Measurements from ENCODE around the gene PRPF8. TPM values are rescaled to one million over a fixed set of nuclear protein-coding genes. Genes with fewer than 3 reads are reported as not detected.
A peak's percentile ranks its signal among the peaks of the same experiment; 100 is the strongest.

Gene PRPF8
- total RNA-seq, 1 experiment from 2014 or later, result 296 TPM

GRCh38 chr17:1729966-1730325 is 45.3 kb upstream of the PRPF8 start:
- ChIA-PET POLR2A (no interaction called here), CTCF (no interaction called here)
- Histone ChIP-seq H3K4me1 (ENCODE audit: control insufficient read depth, insufficient read depth, low read length) (peaks cover 3% of the 10 kb centered on the region; the same call in 1 of the 2 replicates), H3K9me3 (ENCODE audit: control insufficient read depth, insufficient read depth, low read depth, low read length) (no peaks in the 10 kb centered on the region), H3K27ac (ENCODE audit: low read length) (no peak overlapping the region), H3K27me3 (ENCODE audit: control insufficient read depth, insufficient read depth, low read length) (no peaks in the 10 kb centered on the region), H3K36me3 (ENCODE audit: control insufficient read depth, insufficient read depth, low read length) (no peaks in the 10 kb centered on the region), H3K4me3 (ENCODE audit: low read depth in 2 of 2, low read length in 2 of 2) (no peak overlapping the region)
- in situ Hi-C loops (cut with HindIII; ENCODE audit: low pct_unique_long_range_greater_than_20kb, low sequenced_read_pairs) (no loop called here), intact Hi-C loops (cut with micrococcal nuclease; ENCODE audit: unreplicated experiment) (no loop called here)
- ATAC-seq, result 0 out of 2 replicates have a peak, but pooled peaks have one; percentile 7
- TF ChIP-seq POLR2AphosphoS5 (IDR thresholded peaks at IDR 0.05; ENCODE audit: low read depth, low read length) (no peak), REST (IDR thresholded peaks at IDR 0.05; ENCODE audit: insufficient read depth in 1 of 2, low read depth in 2 of 2, low read length in 1 of 2) (no peak), SIN3A (IDR thresholded peaks at IDR 0.05; ENCODE audit: borderline replicate concordance, insufficient read depth, low read depth, low read length) (no peak), TCF7L2 (IDR thresholded peaks at IDR 0.05; ENCODE audit: low read depth, low read length) (no peak), CTCF (IDR thresholded peaks at IDR 0.05) (no peak)
- no TSS peak for BruUV-seq (replicated peaks)
- DNase-seq (ENCODE audit: low read depth, low spot score), result no peak

- in situ Hi-C loops (cut with HindIII; ENCODE audit: low pct_unique_long_range_greater_than_20kb, low sequenced_read_pairs), result no loop called here
- no TSS peak for BruUV-seq (replicated peaks)
- TF ChIP-seq SIN3A (IDR thresholded peaks at IDR 0.05; ENCODE audit: borderline replicate concordance, insufficient read depth, low read depth, low read length) (no peak), CTCF (IDR thresholded peaks at IDR 0.05) (no peak), REST (IDR thresholded peaks at IDR 0.05; ENCODE audit: insufficient read depth in 1 of 2, low read depth in 2 of 2, low read length in 1 of 2) (no peak), POLR2AphosphoS5 (IDR thresholded peaks at IDR 0.05; ENCODE audit: low read depth, low read length) (no peak), TCF7L2 (IDR thresholded peaks at IDR 0.05; ENCODE audit: low read depth, low read length) (no peak)
- DNase-seq (ENCODE audit: low read depth, low spot score) (no peak), ATAC-seq (no peak)
- Histone ChIP-seq H3K27ac (ENCODE audit: low read length) (no peak overlapping the region), H3K27me3 (ENCODE audit: control insufficient read depth, insufficient read depth, low read length) (no peaks in the 10 kb centered on the region), H3K9me3 (ENCODE audit: control insufficient read depth, insufficient read depth, low read depth, low read length) (no peaks in the 10 kb centered on the region), H3K4me3 (ENCODE audit: low read depth in 2 of 2, low read length in 2 of 2) (no peak overlapping the region), H3K36me3 (ENCODE audit: control insufficient read depth, insufficient read depth, low read length) (no peaks in the 10 kb centered on the region), H3K4me1 (ENCODE audit: control insufficient read depth, insufficient read depth, low read length) (peaks cover 3% of the 10 kb centered on the region; the same call in 1 of the 2 replicates)
- POLR2A ChIA-PET, result no interaction called here
- CTCF ChIA-PET, result no interaction called here
- intact Hi-C loops (cut with micrococcal nuclease; ENCODE audit: unreplicated experiment), result no loop called here
Observed at GRCh38 chr17:1727876-1728630, 43.4 kb upstream of the PRPF8 start.
